ENCODE measurements around the gene B4GALT4. TPM values are rescaled to one million over a fixed set of nuclear protein-coding genes. Genes with fewer than 3 reads are reported as not detected.

B4GALT4 gene
- total RNA-seq, 1 donor from 2014 or later: 12.1 TPM

GRCh38 chr3:119184796-119185570, 55.7 kb downstream of the B4GALT4 start:
- DNase-seq (ENCODE audit: low read depth, low spot score): no peak
- H3K4me3 Mint-ChIP-seq: no peak overlapping the region
- TF ChIP-seq CTCF (conservative IDR thresholded peaks at IDR 0.05): no peak
- H3K4me1 Mint-ChIP-seq: no peaks in the 10 kb centered on the region
- H3K9me3 Mint-ChIP-seq: no peaks in the 10 kb centered on the region
- H3K27ac Mint-ChIP-seq (ENCODE audit: unreplicated experiment): no peak overlapping the region
- no peaks in the 10 kb centered on the region for H3K36me3 Mint-ChIP-seq (ENCODE audit: low read depth)
- H3K27me3 Mint-ChIP-seq (ENCODE audit: low read depth): no peaks in the 10 kb centered on the region

- H3K27ac Mint-ChIP-seq (ENCODE audit: unreplicated experiment): no peak overlapping the region
- no peaks in the 10 kb centered on the region for H3K27me3 Mint-ChIP-seq (ENCODE audit: low read depth)
- no peak for TF ChIP-seq CTCF (conservative IDR thresholded peaks at IDR 0.05)
- H3K36me3 Mint-ChIP-seq (ENCODE audit: low read depth): no peaks in the 10 kb centered on the region
- no peaks in the 10 kb centered on the region for H3K4me1 Mint-ChIP-seq
- DNase-seq (ENCODE audit: low read depth, low spot score): no peak
- H3K4me3 Mint-ChIP-seq: no peak overlapping the region
- H3K9me3 Mint-ChIP-seq: no peaks in the 10 kb centered on the region
Measured at GRCh38 chr3:119184111-119184510, 56.6 kb downstream of the B4GALT4 start.

GRCh38 chr3:119181765-119182164, 58.9 kb downstream of the B4GALT4 start:
- no peaks in the 10 kb centered on the region for H3K36me3 Mint-ChIP-seq (ENCODE audit: low read depth)
- H3K27ac Mint-ChIP-seq (ENCODE audit: unreplicated experiment): no peak overlapping the region
- no peak overlapping the region for H3K4me3 Mint-ChIP-seq

GRCh38 chr3:119177321-119177720, 63.4 kb downstream of the B4GALT4 start:
- no peak overlapping the region for H3K4me3 Mint-ChIP-seq
- no peak for DNase-seq (ENCODE audit: low read depth, low spot score)
- peaks cover 34% of the 10 kb centered on the region for H3K27me3 Mint-ChIP-seq (ENCODE audit: low read depth)
- H3K4me1 Mint-ChIP-seq: no peaks in the 10 kb centered on the region
- no peaks in the 10 kb centered on the region for H3K36me3 Mint-ChIP-seq (ENCODE audit: low read depth)
- H3K9me3 Mint-ChIP-seq: peaks cover 2% of the 10 kb centered on the region
- H3K27ac Mint-ChIP-seq (ENCODE audit: unreplicated experiment): no peak overlapping the region
- TF ChIP-seq CTCF (conservative IDR thresholded peaks at IDR 0.05): no peak

More at GRCh38 chr3:119181765-119182164, 58.9 kb downstream of the B4GALT4 start:
- H3K4me1 Mint-ChIP-seq: no peaks in the 10 kb centered on the region
- H3K27me3 Mint-ChIP-seq (ENCODE audit: low read depth): peaks cover 2% of the 10 kb centered on the region
- no peak for DNase-seq (ENCODE audit: low read depth, low spot score)
- peaks cover 2% of the 10 kb centered on the region for H3K9me3 Mint-ChIP-seq
- TF ChIP-seq CTCF (conservative IDR thresholded peaks at IDR 0.05): no peak

- no peak overlapping the region for H3K27ac Mint-ChIP-seq (ENCODE audit: unreplicated experiment)
- H3K9me3 Mint-ChIP-seq: peaks cover 2% of the 10 kb centered on the region
- TF ChIP-seq CTCF (conservative IDR thresholded peaks at IDR 0.05): no peak
- no peak overlapping the region for H3K4me3 Mint-ChIP-seq
- H3K27me3 Mint-ChIP-seq (ENCODE audit: low read depth): peaks cover 37% of the 10 kb centered on the region
- H3K36me3 Mint-ChIP-seq (ENCODE audit: low read depth): no peaks in the 10 kb centered on the region
- no peak for DNase-seq (ENCODE audit: low read depth, low spot score)
- H3K4me1 Mint-ChIP-seq: no peaks in the 10 kb centered on the region
Measured at GRCh38 chr3:119176778-119177177, 63.9 kb downstream of the B4GALT4 start.
